Measurements from ENCODE around the gene SETD6. TPM values are rescaled to one million over a fixed set of nuclear protein-coding genes. Genes with fewer than 3 reads are reported as not detected.
A peak's percentile ranks its signal among the peaks of the same experiment; 100 is the strongest.

Gene SETD6
- total RNA-seq, 1 experiment from 2014 or later = 35.2 TPM

GRCh38 chr16:58499092-58499511, 16.2 kb upstream of the SETD6 start:
- intact Hi-C loops (cut with micrococcal nuclease; ENCODE audit: unreplicated experiment) = loop anchor here (5.0 kb wide), 1 partner anchor 258 kb away; no protein-coding TSS in a partner anchor

DNA sequence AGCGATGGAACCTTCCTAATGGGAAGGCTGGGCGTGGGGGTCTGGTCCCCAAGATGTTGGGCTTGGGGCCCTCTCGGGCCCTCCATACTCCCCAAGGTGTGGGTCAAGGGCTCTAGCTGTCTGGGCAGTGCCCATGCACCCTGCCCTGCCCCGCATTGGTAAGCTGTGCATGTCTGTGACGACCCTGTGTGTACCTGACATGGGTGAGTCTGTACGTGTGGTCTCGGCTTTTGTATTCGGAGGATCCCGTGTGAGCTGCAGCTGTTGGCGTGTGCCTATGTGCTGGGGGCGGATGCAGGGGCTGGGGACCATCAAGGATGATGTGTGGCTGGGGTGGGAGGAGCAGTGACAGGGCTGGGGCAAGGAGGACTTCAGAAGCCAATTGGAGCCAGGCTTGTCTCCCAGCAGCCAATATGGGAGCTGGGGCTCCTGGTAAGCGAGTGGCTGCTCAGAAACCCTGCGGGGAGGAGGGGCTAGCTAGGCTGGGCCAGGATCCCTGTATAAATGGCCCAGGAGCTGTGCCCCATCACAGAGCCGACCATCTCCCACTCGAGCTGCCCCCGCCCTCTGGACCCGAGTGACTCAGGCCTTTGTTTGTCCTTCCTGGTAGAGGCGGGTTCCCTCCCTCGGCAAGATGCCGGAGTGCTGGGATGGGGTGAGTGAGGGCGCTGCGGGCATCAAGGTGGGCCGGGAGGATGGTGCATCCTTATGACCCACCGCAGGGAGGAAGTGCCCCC, 15.5 kb upstream of the SETD6 start, which contains the start of gene NDRG4:
NDRG4 (plus strand) TSS at position 529 of the 737 bp plus-strand sequence; CDS start at position 635, 106 bp downstream.
- H3K36me3 ChIP-seq (ENCODE audit: insufficient read depth, low read length, poor library complexity, severe bottlenecking) = no peaks in the 10 kb centered on the region
- H3K27ac ChIP-seq (ENCODE audit: low read depth, low read length, poor library complexity, severe bottlenecking) = no peak within 1 kb of the TSS
- ChIA-PET CTCF (no interaction called here), POLR2A (ENCODE audit: low non-redundant PET) (no interaction called here)
- peak within 1 kb of the TSS; percentile 45 for H3K4me3 ChIP-seq (ENCODE audit: low read depth, low read length, poor library complexity, severe bottlenecking)
- no peaks in the 10 kb centered on the region for H3K9me3 ChIP-seq (ENCODE audit: low read depth, low read length, poor library complexity, severe bottlenecking)
- no TSS peak for BruUV-seq (replicated peaks)
- no peaks in the 10 kb centered on the region for H3K4me1 ChIP-seq (ENCODE audit: insufficient read depth, low read length, poor library complexity, severe bottlenecking)
- TF ChIP-seq, protein P1, sequence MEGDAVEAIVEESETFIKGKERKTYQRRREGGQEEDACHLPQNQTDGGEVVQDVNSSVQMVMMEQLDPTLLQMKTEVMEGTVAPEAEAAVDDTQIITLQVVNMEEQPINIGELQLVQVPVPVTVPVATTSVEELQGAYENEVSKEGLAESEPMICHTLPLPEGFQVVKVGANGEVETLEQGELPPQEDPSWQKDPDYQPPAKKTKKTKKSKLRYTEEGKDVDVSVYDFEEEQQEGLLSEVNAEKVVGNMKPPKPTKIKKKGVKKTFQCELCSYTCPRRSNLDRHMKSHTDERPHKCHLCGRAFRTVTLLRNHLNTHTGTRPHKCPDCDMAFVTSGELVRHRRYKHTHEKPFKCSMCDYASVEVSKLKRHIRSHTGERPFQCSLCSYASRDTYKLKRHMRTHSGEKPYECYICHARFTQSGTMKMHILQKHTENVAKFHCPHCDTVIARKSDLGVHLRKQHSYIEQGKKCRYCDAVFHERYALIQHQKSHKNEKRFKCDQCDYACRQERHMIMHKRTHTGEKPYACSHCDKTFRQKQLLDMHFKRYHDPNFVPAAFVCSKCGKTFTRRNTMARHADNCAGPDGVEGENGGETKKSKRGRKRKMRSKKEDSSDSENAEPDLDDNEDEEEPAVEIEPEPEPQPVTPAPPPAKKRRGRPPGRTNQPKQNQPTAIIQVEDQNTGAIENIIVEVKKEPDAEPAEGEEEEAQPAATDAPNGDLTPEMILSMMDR (conservative IDR thresholded peaks at IDR 0.05; ENCODE audit: low read depth, low read length) = no peak
- TF ChIP-seq EZH2 (IDR thresholded peaks at IDR 0.05; ENCODE audit: borderline replicate concordance, low read depth, low read length, poor library complexity, severe bottlenecking) = no peak
- intact Hi-C loops (cut with micrococcal nuclease; ENCODE audit: unreplicated experiment) = loop anchor here (5.0 kb wide), 1 partner anchor 258 kb away; no protein-coding TSS in a partner anchor
- DNase-seq (ENCODE audit: low spot score) = peak; percentile 77
- no peaks in the 10 kb centered on the region for H3K27me3 ChIP-seq (replicated peaks; ENCODE audit: insufficient read depth, low read depth, low read length, poor library complexity)

More at GRCh38 chr16:58499092-58499511, 16.2 kb upstream of the SETD6 start:
- H3K36me3 ChIP-seq (ENCODE audit: insufficient read depth, low read length, poor library complexity, severe bottlenecking) = no peaks in the 10 kb centered on the region
- no peak for TF ChIP-seq EZH2 (IDR thresholded peaks at IDR 0.05; ENCODE audit: borderline replicate concordance, low read depth, low read length, poor library complexity, severe bottlenecking)
- TF ChIP-seq, protein P1 (conservative IDR thresholded peaks at IDR 0.05; ENCODE audit: low read depth, low read length) = no peak
- no peaks in the 10 kb centered on the region for H3K4me1 ChIP-seq (ENCODE audit: insufficient read depth, low read length, poor library complexity, severe bottlenecking)
- no peak overlapping the region for H3K27ac ChIP-seq (ENCODE audit: low read depth, low read length, poor library complexity, severe bottlenecking)
- no peak for DNase-seq (ENCODE audit: low spot score)
- no peaks in the 10 kb centered on the region for H3K9me3 ChIP-seq (ENCODE audit: low read depth, low read length, poor library complexity, severe bottlenecking)
- no TSS peak for BruUV-seq (replicated peaks)
- CTCF ChIA-PET = no interaction called here
- H3K27me3 ChIP-seq (replicated peaks; ENCODE audit: insufficient read depth, low read depth, low read length, poor library complexity) = no peaks in the 10 kb centered on the region
- POLR2A ChIA-PET (ENCODE audit: low non-redundant PET) = no interaction called here
- H3K4me3 ChIP-seq (ENCODE audit: low read depth, low read length, poor library complexity, severe bottlenecking) = no peak overlapping the region

DNA sequence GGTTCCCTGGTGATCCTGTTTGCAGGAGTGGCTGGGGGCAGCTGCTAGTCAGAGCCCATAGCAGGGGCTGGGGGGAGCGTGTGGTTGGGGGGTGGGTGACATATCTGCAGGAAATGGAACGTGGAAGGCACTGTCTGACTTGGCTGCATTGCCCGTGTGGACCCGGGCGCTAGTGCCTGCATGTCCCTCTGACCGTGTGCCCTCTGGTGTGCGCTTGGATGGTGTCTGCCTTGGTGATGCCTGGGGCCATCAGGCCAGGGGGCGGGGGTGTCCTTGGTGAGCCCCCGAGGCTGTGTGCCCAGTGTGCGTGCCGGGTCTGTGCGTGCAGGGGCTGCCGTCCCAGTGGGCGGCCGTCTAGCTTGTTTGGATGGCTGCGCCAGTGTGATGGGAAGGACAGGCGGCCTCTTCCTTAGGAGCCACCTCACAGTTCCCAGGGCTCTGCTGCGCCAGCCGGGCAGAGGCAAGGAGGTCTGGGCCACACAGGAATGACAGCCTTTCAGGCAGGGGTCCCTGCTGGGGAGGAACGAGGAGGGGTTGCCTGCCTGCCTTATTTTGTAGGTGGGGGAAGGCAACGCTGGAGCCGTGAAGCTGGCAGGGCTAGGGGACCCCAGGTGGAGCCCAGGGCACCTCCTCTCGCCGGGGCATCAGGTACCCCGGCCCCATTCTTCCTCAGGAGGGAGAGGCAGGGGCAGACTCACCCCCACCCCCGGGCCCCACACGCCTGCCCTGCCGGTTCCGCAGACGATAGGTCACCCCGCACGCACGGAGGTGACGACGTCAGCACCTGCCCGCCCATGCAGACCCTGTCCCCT, 14.7 kb upstream of the SETD6 start:
- H3K4me3 ChIP-seq (ENCODE audit: low read depth, low read length, poor library complexity, severe bottlenecking) = peak overlapping the region; percentile 45
- H3K9me3 ChIP-seq (ENCODE audit: low read depth, low read length, poor library complexity, severe bottlenecking) = no peaks in the 10 kb centered on the region
- intact Hi-C loops (cut with micrococcal nuclease; ENCODE audit: unreplicated experiment) = no loop called here
- no peaks in the 10 kb centered on the region for H3K27me3 ChIP-seq (replicated peaks; ENCODE audit: insufficient read depth, low read depth, low read length, poor library complexity)
- H3K4me1 ChIP-seq (ENCODE audit: insufficient read depth, low read length, poor library complexity, severe bottlenecking) = no peaks in the 10 kb centered on the region
- H3K36me3 ChIP-seq (ENCODE audit: insufficient read depth, low read length, poor library complexity, severe bottlenecking) = no peaks in the 10 kb centered on the region
- H3K27ac ChIP-seq (ENCODE audit: low read depth, low read length, poor library complexity, severe bottlenecking) = no peak overlapping the region
- ChIA-PET POLR2A (ENCODE audit: low non-redundant PET) (no interaction called here), CTCF (no interaction called here)
- DNase-seq (ENCODE audit: low spot score) = no peak
- no TSS peak for BruUV-seq (replicated peaks)
- TF ChIP-seq EZH2 (IDR thresholded peaks at IDR 0.05; ENCODE audit: borderline replicate concordance, low read depth, low read length, poor library complexity, severe bottlenecking) = no peak
- TF ChIP-seq, protein P1 (conservative IDR thresholded peaks at IDR 0.05; ENCODE audit: low read depth, low read length) = no peak
